ENCODE measurements around the gene DHH.

DHH gene

DNA sequence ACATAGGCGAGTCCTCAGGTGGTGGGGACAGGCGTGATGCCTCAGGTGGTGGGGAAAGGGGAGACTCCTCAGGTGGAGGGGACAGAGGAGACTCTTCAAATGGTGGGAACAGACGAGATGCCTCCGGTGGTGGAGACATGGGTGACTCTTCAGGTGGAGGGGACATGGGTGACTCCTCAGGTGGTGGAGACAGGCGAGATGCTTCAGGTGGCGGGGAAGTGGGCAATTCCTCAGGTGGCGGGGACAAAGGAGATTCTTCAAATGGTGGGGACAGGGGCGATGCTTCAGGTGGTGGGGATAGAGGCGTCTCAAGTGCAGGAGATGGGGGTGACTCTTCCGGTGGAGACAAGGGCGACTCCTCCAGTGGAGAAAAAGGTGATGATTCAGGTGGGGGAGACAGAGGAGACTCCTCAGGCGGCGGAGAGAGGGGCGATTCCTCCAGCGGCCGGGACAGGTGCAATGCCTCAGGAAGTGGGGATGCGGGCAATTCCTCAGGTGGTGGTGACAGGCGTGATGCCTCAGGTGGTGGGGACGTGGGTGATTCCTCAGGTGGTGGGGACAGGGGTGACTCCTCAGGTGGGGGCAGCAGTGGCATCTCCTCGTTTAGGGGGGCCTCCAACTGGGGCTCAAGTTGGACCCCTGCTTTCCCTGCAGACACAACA, 42.7 kb downstream of the DHH start:
- DNase-seq (ENCODE audit: low read depth in 4 of 4, low spot score in 1 of 4) = no peak

DNA sequence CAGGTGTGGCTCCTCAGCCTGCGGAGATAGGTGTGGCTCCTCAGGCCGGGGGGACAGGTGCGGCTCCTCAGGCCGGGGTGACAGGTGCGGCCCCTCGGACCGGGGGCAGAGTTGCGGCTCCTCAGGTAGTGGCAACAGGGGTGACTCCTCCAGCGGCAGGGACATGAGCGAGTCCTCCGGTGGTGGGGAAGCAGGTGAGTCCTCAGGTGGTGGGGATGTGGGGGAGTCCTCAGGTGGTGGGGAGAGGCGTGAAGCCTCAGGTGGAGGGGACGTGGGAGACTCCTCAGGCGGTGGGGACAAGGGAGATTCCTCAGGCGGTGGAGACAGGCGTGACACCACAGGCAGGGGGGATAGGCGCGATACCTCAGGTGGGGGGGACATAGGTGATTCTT, 43.2 kb downstream of the DHH start:
- DNase-seq (ENCODE audit: low read depth in 4 of 4, low spot score in 1 of 4) = no peak

DNA sequence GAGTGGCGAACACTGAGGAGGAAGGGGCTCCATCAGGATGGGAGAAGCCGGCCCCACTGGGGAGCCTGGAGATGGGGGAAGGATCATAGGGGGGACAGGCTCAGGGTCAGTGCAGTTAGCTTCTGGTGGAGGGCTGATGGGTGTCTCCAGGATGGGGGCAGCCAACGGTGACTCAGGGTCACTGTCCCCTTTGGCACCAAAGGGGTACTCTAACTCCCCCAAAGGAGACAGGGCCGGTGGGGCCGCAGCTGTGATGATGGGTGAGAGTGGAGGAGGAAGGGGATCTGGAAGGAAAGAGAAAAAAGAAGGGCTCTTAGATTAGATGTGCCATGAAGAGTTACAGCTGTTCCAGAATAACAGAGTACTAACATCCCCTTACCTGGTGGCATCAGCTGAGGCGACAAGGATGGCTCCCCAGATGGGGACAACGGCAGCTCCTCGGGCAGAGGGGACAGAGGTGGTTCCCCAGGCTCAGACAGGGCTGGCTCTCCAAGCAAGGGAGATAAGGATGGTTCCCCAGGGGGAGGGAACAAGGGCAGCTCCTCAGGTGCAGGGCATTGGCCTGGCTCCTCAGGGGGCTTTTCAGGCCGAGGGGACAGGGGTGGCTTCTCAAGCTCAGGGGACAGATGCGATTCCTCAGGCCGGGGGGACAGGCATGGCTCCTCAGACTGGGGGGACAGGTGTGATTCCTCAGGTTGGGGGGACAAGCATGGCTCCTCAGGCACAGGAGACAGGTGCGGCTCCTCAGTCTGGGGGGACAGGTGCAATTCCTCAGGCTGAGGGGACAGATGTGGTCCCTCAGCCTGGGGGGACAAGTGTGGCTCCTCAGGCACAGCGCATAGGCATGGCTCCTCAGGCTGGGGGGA, 43.9 kb downstream of the DHH start:
- no peak for DNase-seq (ENCODE audit: low read depth in 4 of 4, low spot score in 1 of 4)

DNA sequence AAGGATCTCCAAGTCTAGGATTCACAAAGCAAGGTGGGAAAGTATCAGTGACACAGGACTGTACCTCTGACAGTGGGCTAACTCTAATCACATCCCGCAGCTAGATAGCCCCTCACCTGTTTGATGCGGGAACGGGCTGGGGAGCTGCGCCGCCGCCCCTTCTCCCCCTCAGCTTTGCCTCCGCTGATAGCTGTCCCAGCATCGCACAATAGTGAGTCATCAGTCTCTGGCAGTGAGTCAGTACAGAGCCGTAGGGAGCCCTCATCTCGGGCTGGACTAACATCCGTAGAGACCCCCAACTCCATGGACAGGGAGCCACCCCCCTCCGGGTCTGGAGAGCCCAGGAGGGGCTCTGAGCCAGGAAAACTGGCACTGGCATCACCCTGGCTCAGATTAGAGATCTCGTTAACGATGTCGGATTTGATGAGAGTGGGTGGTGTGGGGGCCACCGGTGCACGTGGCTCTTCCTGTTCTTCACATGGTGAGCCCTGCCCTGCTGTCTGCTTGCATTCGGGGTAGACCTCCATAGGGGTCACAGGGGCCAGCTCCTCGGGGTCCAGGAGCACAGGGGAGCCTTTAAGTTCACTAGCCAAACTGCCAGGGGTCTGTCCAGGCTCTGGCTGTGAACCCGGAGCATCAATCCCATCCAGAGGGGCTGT, 44.9 kb downstream of the DHH start:
- no peak for DNase-seq (ENCODE audit: low read depth in 4 of 4, low spot score in 1 of 4)

DNA sequence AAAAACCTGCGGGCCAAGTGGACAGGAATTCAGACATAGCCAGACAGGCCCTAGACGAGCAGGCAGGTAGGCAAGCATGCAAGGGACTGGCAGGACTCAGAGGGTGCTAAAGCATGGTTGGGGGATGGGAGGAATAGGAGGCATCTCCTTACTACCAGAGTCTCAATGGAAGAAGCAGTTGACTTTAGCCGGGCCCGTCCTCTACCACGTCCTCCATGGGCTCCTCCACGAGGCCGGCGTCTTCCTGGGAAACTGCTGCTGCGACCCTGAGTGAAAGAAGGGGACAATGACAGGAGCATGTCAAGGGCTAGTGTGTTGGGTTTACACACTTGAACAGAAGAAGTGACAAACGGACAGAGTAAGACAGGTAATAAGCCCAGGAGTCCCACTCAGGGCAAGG, 45.6 kb downstream of the DHH start:
- no peak for DNase-seq (ENCODE audit: low read depth in 4 of 4, low spot score in 1 of 4)

DNA sequence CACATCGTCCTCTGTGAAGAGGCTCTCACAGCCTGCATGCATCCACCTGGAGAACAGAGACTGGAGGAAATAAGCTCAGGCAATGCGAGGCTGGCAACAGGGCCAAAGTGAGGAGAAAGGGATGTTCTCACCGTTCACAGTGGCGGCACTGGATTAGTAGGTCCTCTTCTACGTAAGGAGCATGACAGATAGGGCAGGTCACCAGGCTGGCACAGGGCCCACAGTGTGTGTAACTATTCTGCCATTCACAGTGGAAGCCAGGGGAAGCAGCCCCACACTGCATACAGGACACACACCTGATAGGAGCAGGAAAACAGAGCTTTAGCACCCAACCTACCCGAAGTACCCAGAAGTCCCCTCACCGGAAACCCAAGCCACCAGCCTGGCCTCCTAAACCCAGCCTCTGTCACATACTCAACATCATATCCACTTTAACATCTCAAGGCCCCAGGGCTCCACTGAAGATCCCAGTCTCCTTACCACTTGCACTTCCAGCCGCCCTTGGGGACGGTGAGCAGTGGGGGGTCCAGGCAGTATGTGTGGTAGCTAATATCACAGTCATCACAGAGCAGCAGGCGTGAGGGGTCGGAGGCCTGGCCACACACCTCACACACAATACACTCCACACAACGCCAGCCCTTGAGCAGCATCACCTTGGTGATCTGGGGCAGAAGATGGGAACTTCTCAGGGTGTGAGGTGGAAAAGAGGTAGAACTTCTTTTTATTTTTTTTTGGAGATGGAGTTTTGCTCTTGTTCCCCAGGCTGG, 48.3 kb downstream of the DHH start:
- DNase-seq (ENCODE audit: low read depth in 4 of 4, low spot score in 1 of 4) = no peak

DNA sequence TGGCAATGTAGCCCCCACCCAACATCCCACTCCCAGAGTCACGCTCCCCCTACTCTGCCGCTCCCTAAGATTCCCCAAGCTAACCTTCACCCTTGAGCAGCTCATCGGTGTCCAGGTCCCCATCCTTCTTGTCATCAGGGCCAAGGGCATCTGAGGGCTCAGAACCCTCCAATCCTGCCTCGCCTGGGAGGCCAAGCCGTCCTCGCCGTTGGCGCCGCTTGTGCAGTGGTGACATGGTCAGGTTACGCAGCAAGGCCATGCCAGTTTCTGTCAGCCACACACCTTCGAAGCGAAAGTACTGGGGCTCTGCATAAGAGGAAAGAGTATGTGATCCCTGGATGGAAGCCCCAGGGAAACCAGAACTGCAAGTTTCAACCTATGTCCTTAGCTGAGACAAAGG, 49.9 kb downstream of the DHH start:
- no peak for DNase-seq (ENCODE audit: low read depth in 4 of 4, low spot score in 1 of 4)

DNA sequence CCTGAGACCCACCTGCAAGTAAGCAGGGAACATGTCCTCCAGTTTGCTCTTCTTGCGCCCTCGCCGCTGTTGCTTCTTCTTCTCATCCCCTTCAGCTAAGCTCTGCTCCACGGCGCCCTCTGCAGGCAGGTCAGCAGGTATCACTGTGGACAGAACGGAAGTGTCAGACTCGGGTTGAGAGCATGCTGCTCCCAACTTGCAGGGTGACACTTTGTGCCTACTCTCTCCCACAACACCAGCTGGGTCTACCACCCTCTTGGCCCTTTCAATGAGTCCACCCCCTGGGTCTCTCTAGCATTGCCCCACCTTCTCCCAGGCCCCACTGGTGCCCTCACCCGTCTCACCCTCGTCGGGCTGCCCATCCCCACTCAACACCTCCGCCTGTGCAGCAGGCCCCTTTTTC, 50.7 kb downstream of the DHH start:
- DNase-seq (ENCODE audit: low read depth in 4 of 4, low spot score in 1 of 4) = peak; percentile 62 to 70 (median 68)

DNA sequence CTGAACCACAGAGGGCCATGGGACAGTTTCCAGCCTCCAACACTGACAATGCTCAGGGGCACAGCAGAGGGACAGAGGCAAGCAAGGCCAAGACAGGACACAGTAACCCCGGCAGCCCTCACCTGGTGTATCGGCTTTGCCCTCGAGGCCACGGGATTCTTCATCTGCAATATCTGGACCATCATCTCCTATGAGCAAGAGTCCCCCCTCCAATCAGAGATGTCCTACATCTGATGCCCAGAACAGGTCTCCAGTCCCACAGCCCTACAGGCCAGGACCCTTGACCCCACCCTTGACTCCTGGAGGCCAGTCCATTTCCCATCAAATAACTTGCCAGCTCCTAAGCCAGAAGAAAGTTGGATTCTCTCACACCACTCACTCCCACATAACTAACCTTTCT, 51.4 kb downstream of the DHH start:
- DNase-seq (ENCODE audit: low read depth in 4 of 4, low spot score in 1 of 4) = no peak

DNA sequence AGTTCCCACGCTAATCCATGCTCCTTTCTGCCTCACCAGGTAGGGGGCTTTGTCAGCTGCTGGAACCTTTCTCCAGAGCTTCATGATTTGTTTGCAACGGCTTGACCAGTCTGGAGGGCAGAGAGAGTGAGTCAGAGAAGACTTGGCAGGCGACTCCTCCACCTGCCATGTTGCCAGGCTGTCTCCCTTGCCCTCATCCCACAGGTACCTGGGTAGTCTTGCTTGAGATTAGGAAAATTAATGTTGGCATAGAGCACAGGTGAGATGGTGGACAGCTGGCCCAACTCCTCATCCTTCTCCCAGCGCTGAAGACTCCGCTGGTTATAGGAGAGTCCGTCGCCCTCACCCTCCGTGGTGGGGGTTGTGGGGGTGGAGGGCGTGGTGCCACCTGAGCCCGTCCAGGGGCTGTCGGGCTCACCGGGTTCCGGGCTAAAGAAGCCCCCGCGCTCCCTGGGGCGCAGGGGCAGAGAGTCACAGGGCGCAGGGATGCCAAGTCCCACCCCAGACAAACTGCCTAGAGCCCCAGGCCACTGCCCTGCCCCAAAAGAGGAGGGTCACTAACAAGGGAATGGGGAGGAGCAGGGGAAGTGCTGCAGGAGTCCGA, 52.6 kb downstream of the DHH start:
- no peak for DNase-seq (ENCODE audit: low read depth in 4 of 4, low spot score in 1 of 4)

DNA sequence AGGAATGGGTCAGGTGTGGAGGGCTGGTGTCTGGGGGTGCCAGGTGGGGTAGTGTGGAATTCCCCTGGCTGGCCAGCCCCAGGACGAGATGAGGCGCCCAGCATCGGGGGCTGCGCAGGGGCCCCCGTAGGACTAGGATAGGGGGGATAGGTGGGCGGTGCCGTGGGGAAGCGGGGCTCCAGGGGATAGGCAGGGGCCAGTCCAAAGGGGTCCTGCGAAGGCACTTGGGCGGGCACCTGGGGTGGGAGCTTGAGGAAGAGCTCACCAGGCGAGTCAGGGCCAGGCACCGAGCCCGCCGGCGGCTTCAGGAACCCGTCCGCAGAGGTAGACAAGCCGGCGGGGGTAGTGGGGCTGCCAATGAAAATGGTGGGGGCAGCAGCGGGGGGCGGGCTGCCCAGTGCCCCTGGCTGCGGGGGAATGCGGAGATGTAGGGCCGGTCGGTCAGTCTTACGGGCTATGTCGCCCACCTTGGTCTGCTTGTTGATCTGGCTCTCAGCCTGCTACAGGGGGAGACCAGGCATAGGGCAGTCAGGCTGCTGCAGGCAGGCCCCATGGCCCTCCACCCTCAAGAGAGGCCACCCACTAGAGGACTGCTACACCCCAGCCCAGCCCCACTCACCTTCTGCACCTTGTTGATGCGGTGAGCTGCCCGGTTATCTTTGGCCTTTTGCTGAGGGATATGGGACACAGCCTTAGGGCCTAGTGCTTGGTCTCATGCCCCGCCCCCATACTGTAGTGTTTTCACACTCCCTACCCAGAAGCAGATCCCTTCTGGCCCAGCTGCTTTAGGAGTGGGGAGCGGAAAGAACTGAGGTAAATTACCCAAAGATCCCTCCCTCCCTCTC, 53.3 kb downstream of the DHH start:
- no peak for DNase-seq (ENCODE audit: low read depth in 4 of 4, low spot score in 1 of 4)

DNA sequence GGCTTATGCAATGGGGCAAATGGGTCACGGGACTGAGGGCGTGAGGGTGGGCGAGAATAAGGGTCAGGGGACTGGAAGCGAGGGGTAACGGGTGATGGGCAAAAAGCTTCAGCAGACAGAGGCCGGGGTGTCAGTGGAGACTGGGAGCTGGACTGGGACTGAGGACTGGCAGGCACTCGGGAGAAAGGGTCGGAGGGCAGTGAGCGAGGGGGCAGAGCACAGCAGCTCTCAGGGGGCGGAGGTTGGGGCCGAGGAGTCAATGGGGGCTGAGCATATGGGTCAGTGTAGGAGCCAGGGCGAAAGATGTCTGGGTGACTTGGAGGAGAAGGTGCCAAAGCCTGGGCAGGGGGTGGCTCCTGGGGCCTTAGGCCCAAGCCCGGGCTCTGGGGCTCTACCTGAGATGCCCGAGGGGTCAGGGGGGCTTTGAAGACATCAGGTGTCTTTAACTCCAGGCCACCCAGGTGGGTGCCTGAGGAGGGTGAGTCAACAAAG, 54.2 kb downstream of the DHH start:
- no peak for DNase-seq (ENCODE audit: low read depth in 4 of 4, low spot score in 1 of 4)

DNA sequence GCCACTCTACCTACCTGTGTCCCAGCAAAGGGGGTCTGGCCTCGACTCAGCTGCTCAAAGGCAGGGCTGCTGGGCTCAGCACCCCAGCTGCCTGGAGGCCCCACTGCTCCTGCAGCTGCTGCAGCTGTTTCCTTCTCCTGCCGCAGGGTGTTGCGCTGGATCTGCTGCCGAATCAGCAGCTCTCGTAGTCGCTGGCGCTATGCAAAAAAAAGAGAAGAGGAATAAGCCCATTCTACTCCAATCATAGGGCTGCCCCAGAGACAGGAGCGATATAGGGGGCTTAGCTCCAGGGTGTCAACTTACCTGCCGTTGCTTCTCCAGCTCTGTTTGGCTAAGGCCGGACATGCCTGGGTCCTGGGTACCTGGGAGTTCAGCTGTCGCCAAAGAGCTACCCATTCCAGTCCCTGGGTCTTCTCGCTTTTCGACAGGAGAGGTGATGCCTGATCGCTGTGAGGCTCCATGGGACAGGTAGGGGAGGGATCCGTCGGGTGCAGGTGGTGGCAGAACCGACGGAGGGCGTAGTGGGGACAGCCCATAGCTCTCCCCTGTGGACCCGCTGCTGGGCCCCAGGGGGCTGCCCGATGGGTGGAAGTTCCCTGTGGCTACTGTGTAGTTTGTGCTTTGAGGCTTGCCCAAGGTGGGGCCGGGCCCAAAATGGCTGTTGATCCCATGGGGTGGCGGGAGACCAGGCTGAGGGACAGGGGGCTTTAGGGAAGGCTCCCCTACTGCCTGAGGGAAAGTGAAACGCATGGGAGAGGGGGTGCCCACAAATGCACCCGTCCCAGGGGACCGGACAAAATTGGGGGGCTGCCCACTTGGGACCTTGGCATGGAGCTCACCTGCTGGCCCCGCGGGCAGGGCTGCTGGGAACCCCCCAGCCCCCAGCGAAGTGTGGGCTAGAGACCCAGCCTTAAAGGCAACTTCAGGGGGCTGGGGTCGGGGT, 54.9 kb downstream of the DHH start:
- no peak for DNase-seq (ENCODE audit: low read depth in 4 of 4, low spot score in 1 of 4)

DNA sequence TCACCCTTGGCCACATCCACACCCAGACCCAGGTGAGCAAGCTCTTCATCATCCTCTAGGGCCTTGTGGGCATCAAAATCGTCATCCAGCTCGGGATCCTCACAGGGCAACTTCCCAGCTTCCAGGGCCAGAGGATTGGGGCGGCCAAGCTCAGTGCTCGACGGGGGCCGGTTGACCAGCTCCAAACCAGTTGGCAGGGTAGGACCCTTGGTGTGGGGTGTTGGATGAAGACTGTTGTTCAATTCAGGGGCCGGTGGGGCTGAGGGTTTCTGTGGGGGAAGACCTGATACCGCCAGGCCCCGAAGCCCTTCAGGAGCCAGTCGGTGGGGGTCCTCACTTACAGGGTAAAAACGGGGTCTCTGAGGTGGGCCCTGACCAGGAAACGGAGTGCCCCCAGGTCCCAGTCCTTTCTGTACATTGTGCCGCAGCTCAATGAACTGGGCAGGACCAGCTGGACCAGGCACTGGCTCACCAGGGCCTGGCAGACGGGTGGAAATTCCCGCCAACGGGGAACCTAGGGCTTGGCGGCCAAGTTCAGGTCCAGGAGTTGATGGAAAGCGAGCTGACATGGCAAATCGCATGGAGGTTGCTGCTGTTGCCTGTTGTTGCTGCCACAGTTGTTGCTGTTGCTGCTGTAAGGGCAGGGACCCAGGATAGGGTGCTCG, 56.2 kb downstream of the DHH start:
- DNase-seq (ENCODE audit: low read depth in 4 of 4, low spot score in 1 of 4) = no peak

DNA sequence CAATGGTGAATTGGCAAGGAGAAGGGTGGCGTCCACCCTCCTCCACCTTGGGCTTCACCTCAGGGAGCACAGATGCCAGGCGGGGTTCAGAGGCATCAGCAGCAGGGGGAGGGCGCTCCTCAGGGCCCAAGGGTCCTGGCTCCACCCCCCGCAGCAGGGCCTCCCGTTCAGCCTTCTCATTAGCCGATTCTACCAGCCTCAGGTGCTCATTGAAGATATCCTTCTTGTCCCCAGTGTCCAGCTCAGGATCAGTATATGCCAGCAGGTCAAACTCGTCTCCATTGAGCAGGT, 56.7 kb downstream of the DHH start:
- no peak for DNase-seq (ENCODE audit: low read depth in 4 of 4, low spot score in 1 of 4)

DNA sequence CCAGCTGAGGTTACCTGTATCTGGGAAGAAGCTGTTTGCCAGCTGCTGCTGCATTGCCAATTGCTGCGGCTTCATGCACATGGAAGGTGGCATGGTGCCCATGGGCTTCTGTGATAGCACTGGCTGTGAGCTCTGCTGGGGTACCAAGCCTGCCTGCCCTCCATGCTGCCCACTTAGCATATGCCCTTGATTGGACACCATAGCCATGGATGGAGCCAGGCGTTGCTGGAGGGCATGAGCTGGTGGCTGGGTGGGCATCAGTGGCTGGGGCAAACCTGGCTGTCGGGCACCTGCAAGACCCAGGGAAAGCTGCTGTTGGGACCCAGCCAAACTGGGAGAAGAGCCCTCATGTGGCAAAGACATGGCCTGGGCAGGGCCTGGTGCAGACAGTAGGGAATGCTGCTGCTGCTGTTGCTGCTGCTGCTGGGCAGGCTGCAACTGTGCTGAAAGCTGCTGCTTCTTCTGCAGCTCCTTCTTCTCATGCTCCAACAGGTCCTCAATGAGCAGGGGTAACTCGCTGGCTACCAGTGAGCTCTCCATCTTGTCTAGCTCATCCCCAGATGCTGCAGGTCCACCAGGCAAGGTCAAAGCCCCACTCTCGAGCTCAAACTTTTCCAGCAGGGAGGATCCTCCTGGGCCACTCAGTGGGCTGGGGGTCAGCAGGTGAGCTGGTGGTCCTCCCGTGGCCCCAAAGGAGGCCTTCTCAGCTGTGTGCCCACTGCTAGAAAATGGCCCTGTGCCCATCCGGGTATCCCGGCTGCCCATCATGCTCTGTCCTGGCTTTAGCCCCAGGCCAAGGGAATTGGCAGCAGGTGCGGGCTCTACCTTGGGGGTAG, 57.3 kb downstream of the DHH start:
- no peak for DNase-seq (ENCODE audit: low read depth in 4 of 4, low spot score in 1 of 4)
